ENCODE data around the gene MAMSTR. TPM values are rescaled to one million over a fixed set of nuclear protein-coding genes. Genes with fewer than 3 reads are reported as not detected.

The MAMSTR gene
- total RNA-seq, 1 experiment from 2014 or later = 1.6 TPM

- Histone ChIP-seq H2BK15ac (ENCODE audit: low read depth, low read length) (no peak overlapping the region), H3K14ac (ENCODE audit: insufficient read depth, low read length) (no peak overlapping the region), H3K79me1 (ENCODE audit: insufficient read depth, low read depth, low read length, poor library complexity, severe bottlenecking) (no peaks in the 10 kb centered on the region), H3K56ac (ENCODE audit: insufficient read length, low read depth, low read length) (no peak overlapping the region), H4K91ac (ENCODE audit: insufficient read length, low read depth, low read length) (no peak overlapping the region), H2BK120ac (ENCODE audit: low read depth, low read length, poor library complexity, severe bottlenecking) (no peak overlapping the region), H4K5ac (ENCODE audit: insufficient read length, low read depth, low read length) (no peak overlapping the region), H4K20me1 (ENCODE audit: control insufficient read depth, insufficient read depth, insufficient read length) (no peaks in the 10 kb centered on the region), H3K9ac (ENCODE audit: extremely low read depth, insufficient read length, low read length) (no peak overlapping the region), H3K27ac (ENCODE audit: insufficient read length, low read depth, low read length) (no peak overlapping the region), H3K27me3 (ENCODE audit: insufficient read depth, low read length) (no peaks in the 10 kb centered on the region), H3K4me2 (ENCODE audit: insufficient read depth, insufficient read length, low read length) (no peak overlapping the region), H2BK12ac (ENCODE audit: insufficient read length, low read depth, low read length) (no peak overlapping the region), H4K8ac (replicated peaks; ENCODE audit: insufficient read length, low read depth, low read length) (no peak overlapping the region), H3K4me1 (ENCODE audit: insufficient read depth, low read length) (peaks cover 8% of the 10 kb centered on the region; the same call in 1 of the 2 replicates), H3K4ac (ENCODE audit: low read depth, low read length) (no peak overlapping the region), H3K79me2 (ENCODE audit: insufficient read depth, low read length) (no peaks in the 10 kb centered on the region), H2BK5ac (ENCODE audit: insufficient read length, low read length) (no peak overlapping the region), H3T11ph (ENCODE audit: low read length) (no peak overlapping the region), H3K23ac (ENCODE audit: insufficient read length, low read depth, low read length) (no peak overlapping the region), H2AFZ (ENCODE audit: low read length) (no peak overlapping the region), H3K9me3 (ENCODE audit: control insufficient read depth, low read depth, low read length) (no peaks in the 10 kb centered on the region), H2AK5ac (ENCODE audit: insufficient read length, low read length) (no peak overlapping the region), H3K18ac (ENCODE audit: insufficient read length, low read depth, low read length) (no peak overlapping the region), H2BK20ac (ENCODE audit: low read depth, low read length, poor library complexity, severe bottlenecking) (no peak overlapping the region), H3K23me2 (ENCODE audit: insufficient read length, low read depth, low read length, poor library complexity, severe bottlenecking) (peaks cover 5% of the 10 kb centered on the region)
- DNase-seq = no peak
- H3K36me3 Mint-ChIP-seq (ENCODE audit: insufficient read depth in 1 of 3, low read depth in 3 of 3) = no peaks in the 10 kb centered on the region
- H3K4me3 Mint-ChIP-seq = no peak overlapping the region
- peaks cover 30 to 42% of the 10 kb centered on the region in 2 experiments for H3K4me1 Mint-ChIP-seq
- H3K9me3 Mint-ChIP-seq = no peaks in the 10 kb centered on the region; a peak in 1 of 5 replicates
- no peak for TF ChIP-seq CTCF (conservative IDR thresholded peaks at IDR 0.05)
- H3K27me3 Mint-ChIP-seq (ENCODE audit: low read depth) = peaks cover 33% of the 10 kb centered on the region
- no peak overlapping the region for H3K27ac Mint-ChIP-seq
- no CpG with 5 or more reads among the region's 14 CpGs for WGBS (ENCODE audit: extremely low coverage, insufficient read length, low lambda C conversion rate)
Observed at GRCh38 chr19:48757741-48758144, 38.2 kb upstream of the MAMSTR start.

Measured in H9 (cell line).